Type B pancreatic cell (in vitro differentiated cells): ENCODE results near the gene PCBP3. TPM values are rescaled to one million over a fixed set of nuclear protein-coding genes. Genes with fewer than 3 reads are reported as not detected.

Experiments
- DNase-seq: peaks from one replicate; pipeline ENCODE4 v3.0.0; 2021; ENCODE audit warnings: mixed read lengths; ENCODE audit not compliant: unreplicated experiment; ENCODE audit errors: extremely low spot score
- H3K27ac Mint-ChIP-seq: 2 replicates; pipeline ENCODE4 v1.8.0; 2021; ENCODE audit warnings: mild to moderate bottlenecking, mixed read lengths
- H3K27me3 Mint-ChIP-seq: 2 replicates; pipeline ENCODE4 v1.8.0; 2021; ENCODE audit warnings: mixed read lengths
- H3K36me3 Mint-ChIP-seq: 2 replicates; pipeline ENCODE4 v1.8.0; 2021; ENCODE audit warnings: mixed read lengths
- H3K4me1 Mint-ChIP-seq: one replicate; pipeline ENCODE4 v1.8.0; 2021; ENCODE audit warnings: mixed read lengths; ENCODE audit not compliant: unreplicated experiment
- H3K4me3 Mint-ChIP-seq: 2 replicates; pipeline ENCODE4 v1.8.0; 2021; ENCODE audit warnings: mild to moderate bottlenecking, mixed read lengths
- H3K9me3 Mint-ChIP-seq: 2 replicates; pipeline ENCODE4 v1.8.0; 2021; ENCODE audit warnings: mixed read lengths
- CTCF ChIP-seq: fragments of 200-600 bp; sonication (generic); conservative IDR thresholded peaks from 2 replicates; pipeline ENCODE4 v1.5.0; 2021; ENCODE audit warnings: antibody characterized with exemption, mild to moderate bottlenecking
- total RNA-seq: library from RNA; stranded (reverse); gene quantifications from 2 replicates; pipeline ENCODE4 v1.2.1, GENCODE V29; 2021; ENCODE audit warnings: low replicate concordance

PCBP3 gene
- total RNA-seq, 1 donor from 2014 or later = 5.5 TPM

- Mint-ChIP-seq H3K4me1 (no peaks in the 10 kb centered on the region), H3K9me3 (no peaks in the 10 kb centered on the region), H3K27me3 (no peaks in the 10 kb centered on the region), H3K4me3 (no peak overlapping the region), H3K36me3 (no peaks in the 10 kb centered on the region), H3K27ac (no peak overlapping the region)
- DNase-seq = no peak
- no peak for TF ChIP-seq CTCF
These were observed 81.7 kb downstream of the PCBP3 start for GRCh38 chr21:45724994-45725843.

DNA sequence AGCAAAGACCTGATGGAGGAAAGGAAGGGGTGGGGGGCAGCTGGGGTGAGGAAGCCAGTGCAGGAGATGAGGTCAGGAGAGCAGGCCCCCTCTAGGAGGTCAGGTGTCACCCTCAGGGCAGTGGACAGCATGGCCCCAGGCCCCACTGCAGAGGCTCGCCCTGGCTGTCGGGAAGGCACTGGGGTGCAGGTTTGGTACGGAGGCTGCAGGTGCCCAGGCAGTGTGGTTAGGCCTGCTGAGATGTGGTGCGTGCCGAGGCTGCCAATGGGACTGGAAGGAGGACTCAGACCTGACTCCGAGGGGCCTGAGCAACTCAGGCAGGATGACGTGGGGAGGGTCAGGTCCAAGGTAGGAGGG is 82.3 kb downstream of the PCBP3 start:
- no peaks in the 10 kb centered on the region for H3K4me1 Mint-ChIP-seq
- no peak overlapping the region for H3K4me3 Mint-ChIP-seq
- H3K9me3 Mint-ChIP-seq = no peaks in the 10 kb centered on the region
- no peak overlapping the region for H3K27ac Mint-ChIP-seq
- no peak for TF ChIP-seq CTCF
- H3K36me3 Mint-ChIP-seq = no peaks in the 10 kb centered on the region
- no peaks in the 10 kb centered on the region for H3K27me3 Mint-ChIP-seq
- DNase-seq = no peak

DNA sequence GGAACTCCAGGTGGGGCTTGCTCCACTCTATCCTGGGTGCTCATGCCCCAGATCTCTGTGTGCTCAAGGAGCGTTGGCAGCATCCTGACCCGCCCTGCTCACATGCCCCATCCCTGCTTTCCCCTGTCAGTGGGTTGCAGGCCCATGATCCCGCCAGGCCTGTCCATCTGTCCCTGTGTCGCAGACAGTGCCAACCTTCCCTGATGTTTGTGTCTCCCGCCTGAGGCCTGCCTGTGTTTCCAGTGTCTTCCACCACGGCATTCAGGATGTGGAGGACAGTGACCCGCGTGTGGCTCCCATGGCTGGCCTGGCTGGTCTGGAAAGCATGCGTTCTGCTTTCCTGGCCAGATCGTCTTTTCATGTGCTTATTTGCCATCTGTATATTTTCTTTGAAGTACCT is 82.9 kb downstream of the PCBP3 start:
- no peaks in the 10 kb centered on the region for H3K4me1 Mint-ChIP-seq
- DNase-seq = no peak
- H3K9me3 Mint-ChIP-seq = no peaks in the 10 kb centered on the region
- no peak overlapping the region for H3K27ac Mint-ChIP-seq
- no peak for TF ChIP-seq CTCF
- no peaks in the 10 kb centered on the region for H3K36me3 Mint-ChIP-seq
- H3K27me3 Mint-ChIP-seq = no peaks in the 10 kb centered on the region
- no peak overlapping the region for H3K4me3 Mint-ChIP-seq

GRCh38 chr21:45727390-45727789 is 83.9 kb downstream of the PCBP3 start:
- Mint-ChIP-seq H3K27me3 (no peaks in the 10 kb centered on the region), H3K4me3 (no peak overlapping the region), H3K36me3 (no peaks in the 10 kb centered on the region), H3K9me3 (no peaks in the 10 kb centered on the region), H3K27ac (no peak overlapping the region), H3K4me1 (no peaks in the 10 kb centered on the region)
- no peak for TF ChIP-seq CTCF
- no peak for DNase-seq

GRCh38 chr21:45735259-45736000 is 91.9 kb downstream of the PCBP3 start:
- H3K4me3 Mint-ChIP-seq = no peak overlapping the region
- H3K36me3 Mint-ChIP-seq = no peaks in the 10 kb centered on the region
- TF ChIP-seq CTCF = no peak
- no peaks in the 10 kb centered on the region for H3K9me3 Mint-ChIP-seq
- H3K4me1 Mint-ChIP-seq = no peaks in the 10 kb centered on the region
- no peak overlapping the region for H3K27ac Mint-ChIP-seq
- DNase-seq = no peak
- no peaks in the 10 kb centered on the region for H3K27me3 Mint-ChIP-seq
